K562 (cell line): ENCODE data around the gene FDX2. TPM values are rescaled to one million over a fixed set of nuclear protein-coding genes. Genes with fewer than 3 reads are reported as not detected.

Experiments
- CHD2 ChIP-seq: IDR thresholded peaks from 2 replicates; pipeline ENCODE4 v1.6.1; 2011; ENCODE audit warnings: low read depth, low read length
- E2F3 ChIP-seq: fragments of 250-450 bp; sonication (Bioruptor Pico); IDR thresholded peaks from 2 replicates; pipeline ENCODE4 v1.4.0; 2020; ENCODE audit warnings: mild to moderate bottlenecking
- E2F8 ChIP-seq: fragments of 450-650 bp; IDR thresholded peaks from 2 replicates; pipeline ENCODE4 v1.7.1; 2018; ENCODE audit warnings: mild to moderate bottlenecking, low read depth; ENCODE audit not compliant: partially characterized antibody
- FOXA1 ChIP-seq: fragments of 450-650 bp; IDR thresholded peaks from 2 replicates; pipeline ENCODE4 v1.6.1; 2016; ENCODE audit warnings: mild to moderate bottlenecking, borderline replicate concordance
- HIVEP1 ChIP-seq: fragments of 250-450 bp; sonication (Bioruptor Pico); IDR thresholded peaks from 2 replicates; pipeline ENCODE4 v1.4.0; 2020; ENCODE audit warnings: mild to moderate bottlenecking
- MED1 ChIP-seq: sonication (generic); formaldehyde crosslinking; IDR thresholded peaks from 2 replicates; pipeline ENCODE4 v1.8.1; 2023; ENCODE audit warnings: missing genetic modification reagents, borderline replicate concordance
- SRSF1 ChIP-seq: fragments of 200-400 bp; formaldehyde crosslinking; IDR thresholded peaks from 2 replicates; pipeline ENCODE4 v1.6.1; 2017; ENCODE audit warnings: mild to moderate bottlenecking, low read depth, low read length, moderate library complexity
- ZBTB17 ChIP-seq: fragments of 450-650 bp; formaldehyde crosslinking; IDR thresholded peaks from 2 replicates; pipeline ENCODE4 v1.4.0; 2020; ENCODE audit warnings: mild to moderate bottlenecking
- ZKSCAN1 ChIP-seq: fragments of 150-350 bp; IDR thresholded peaks from 2 replicates; pipeline ENCODE4 v1.6.1; 2016; ENCODE audit warnings: low read depth, low read length
- ZNF740 ChIP-seq, 3 experiments: fragments of 200-800 bp in 1 of 3; sonication (Bioruptor generic) in 1 of 3; sonication (generic) in 1 of 3; formaldehyde crosslinking in 1 of 3; IDR thresholded peaks; 2 replicates each; pipeline versions ENCODE4 v1.6.1 to v1.8.0; 2016 to 2022; ENCODE audit warnings: mild to moderate bottlenecking in 2 of 3, missing compliant biosample characterization in 2 of 3, missing genetic modification characterization in 2 of 3, missing genetic modification reagents in 1 of 3
- ZNF830 ChIP-seq: fragments of 250-450 bp; sonication (Bioruptor Pico); IDR thresholded peaks from 2 replicates; pipeline ENCODE4 v1.5.0; 2021; ENCODE audit warnings: mild to moderate bottlenecking
- polyA plus RNA-seq, 8 experiments: library from polyadenylated mRNA; depleted of rRNA in 4 of 8; stranded (reverse) in 5 of 8; unstranded in 3 of 8; fragments of >200 nt; fragmentation: Nextera tagmentation in 2 of 8; fragmentation: Illumina TruSeq in 1 of 8; extraction: Ambion mirVana in 2 of 8; extraction: Trizol in 1 of 8; gene quantifications; 2 replicates each; pipeline versions ENCODE4 v1.2.1 to v1.2.3, GENCODE V29; 2011 to 2014; ENCODE audit warnings: inconsistent platforms in 1 of 8, missing spikeins in 1 of 8
- total RNA-seq, 7 experiments: library from RNA; depleted of rRNA in 6 of 7; stranded (reverse); fragments of >200 nt in 6 of 7; fragmentation: Illumina TruSeq in 2 of 7; extraction: Trizol in 2 of 7; gene quantifications; 2 replicates each; pipeline versions ENCODE4 v1.2.1 to v1.2.3, GENCODE V29; 2011 to 2021; ENCODE audit warnings: low replicate concordance in 1 of 7
- TF ChIP-seq, protein P1 (sequence below): fragments of 450-650 bp; IDR thresholded peaks from 2 replicates; pipeline ENCODE4 v1.6.1; 2016; ENCODE audit warnings: mild to moderate bottlenecking
- TF ChIP-seq, protein P2 (sequence below): fragments of 150-350 bp; conservative IDR thresholded peaks from 2 replicates; pipeline ENCODE4 v1.6.1; 2014; ENCODE audit warnings: low read length

FDX2 gene
- total and polyA plus RNA-seq, 9 of the 15 experiments (the other 6 are each of a cell fraction or from before 2014, with no cell fraction given) = 2.5 to 49.8 (median 29.7) TPM

- peak; percentile 79; the same call in 1 of the 2 replicates for TF ChIP-seq ZNF830 (CRISPR knock-in tag)
- TF ChIP-seq, protein P1, sequence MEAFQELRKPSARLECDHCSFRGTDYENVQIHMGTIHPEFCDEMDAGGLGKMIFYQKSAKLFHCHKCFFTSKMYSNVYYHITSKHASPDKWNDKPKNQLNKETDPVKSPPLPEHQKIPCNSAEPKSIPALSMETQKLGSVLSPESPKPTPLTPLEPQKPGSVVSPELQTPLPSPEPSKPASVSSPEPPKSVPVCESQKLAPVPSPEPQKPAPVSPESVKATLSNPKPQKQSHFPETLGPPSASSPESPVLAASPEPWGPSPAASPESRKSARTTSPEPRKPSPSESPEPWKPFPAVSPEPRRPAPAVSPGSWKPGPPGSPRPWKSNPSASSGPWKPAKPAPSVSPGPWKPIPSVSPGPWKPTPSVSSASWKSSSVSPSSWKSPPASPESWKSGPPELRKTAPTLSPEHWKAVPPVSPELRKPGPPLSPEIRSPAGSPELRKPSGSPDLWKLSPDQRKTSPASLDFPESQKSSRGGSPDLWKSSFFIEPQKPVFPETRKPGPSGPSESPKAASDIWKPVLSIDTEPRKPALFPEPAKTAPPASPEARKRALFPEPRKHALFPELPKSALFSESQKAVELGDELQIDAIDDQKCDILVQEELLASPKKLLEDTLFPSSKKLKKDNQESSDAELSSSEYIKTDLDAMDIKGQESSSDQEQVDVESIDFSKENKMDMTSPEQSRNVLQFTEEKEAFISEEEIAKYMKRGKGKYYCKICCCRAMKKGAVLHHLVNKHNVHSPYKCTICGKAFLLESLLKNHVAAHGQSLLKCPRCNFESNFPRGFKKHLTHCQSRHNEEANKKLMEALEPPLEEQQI = no peak
- peak; percentile 100 for TF ChIP-seq ZNF740 (CRISPR knock-in tag; IDR thresholded peaks at IDR 0.05)
- peak in 1 of 2 experiments; percentile 97; a peak in 2 of 4 replicates for TF ChIP-seq ZNF740 (tag; IDR thresholded peaks at IDR 0.05)
- peak; percentile 44; the same call in 1 of the 2 replicates for TF ChIP-seq ZBTB17 (CRISPR knock-in tag)
- peak; percentile 45; the same call in 1 of the 2 replicates for TF ChIP-seq ZKSCAN1
- TF ChIP-seq CHD2 = peak; percentile 30; the same call in 1 of the 2 replicates
- TF ChIP-seq FOXA1 = no peak
- TF ChIP-seq HIVEP1 = no peak
- TF ChIP-seq E2F8 = peak; percentile 95
- 0 out of 2 replicates have a peak, but pooled peaks have one; percentile 78 for TF ChIP-seq MED1 (CRISPR knock-in tag)
- TF ChIP-seq, protein P2, sequence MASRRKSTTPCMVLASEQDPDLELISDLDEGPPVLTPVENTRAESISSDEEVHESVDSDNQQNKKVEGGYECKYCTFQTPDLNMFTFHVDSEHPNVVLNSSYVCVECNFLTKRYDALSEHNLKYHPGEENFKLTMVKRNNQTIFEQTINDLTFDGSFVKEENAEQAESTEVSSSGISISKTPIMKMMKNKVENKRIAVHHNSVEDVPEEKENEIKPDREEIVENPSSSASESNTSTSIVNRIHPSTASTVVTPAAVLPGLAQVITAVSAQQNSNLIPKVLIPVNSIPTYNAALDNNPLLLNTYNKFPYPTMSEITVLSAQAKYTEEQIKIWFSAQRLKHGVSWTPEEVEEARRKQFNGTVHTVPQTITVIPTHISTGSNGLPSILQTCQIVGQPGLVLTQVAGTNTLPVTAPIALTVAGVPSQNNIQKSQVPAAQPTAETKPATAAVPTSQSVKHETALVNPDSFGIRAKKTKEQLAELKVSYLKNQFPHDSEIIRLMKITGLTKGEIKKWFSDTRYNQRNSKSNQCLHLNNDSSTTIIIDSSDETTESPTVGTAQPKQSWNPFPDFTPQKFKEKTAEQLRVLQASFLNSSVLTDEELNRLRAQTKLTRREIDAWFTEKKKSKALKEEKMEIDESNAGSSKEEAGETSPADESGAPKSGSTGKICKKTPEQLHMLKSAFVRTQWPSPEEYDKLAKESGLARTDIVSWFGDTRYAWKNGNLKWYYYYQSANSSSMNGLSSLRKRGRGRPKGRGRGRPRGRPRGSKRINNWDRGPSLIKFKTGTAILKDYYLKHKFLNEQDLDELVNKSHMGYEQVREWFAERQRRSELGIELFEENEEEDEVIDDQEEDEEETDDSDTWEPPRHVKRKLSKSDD = peak; percentile 76; the same call in 1 of the 2 replicates
- 0 out of 2 replicates have a peak, but pooled peaks have one; percentile 64 for TF ChIP-seq SRSF1
- peak; percentile 29; the same call in 1 of the 2 replicates for TF ChIP-seq E2F3 (CRISPR knock-in tag)
These were observed 17.3 kb upstream of the FDX2 start, which contains the start of gene RAVER1 (continued) for GRCh38 chr19:10332965-10333757.
